GM19193 (cell line): ENCODE results near the gene KAT7.

Experiments used
- POLR2A ChIP-seq: IDR thresholded peaks from 4 replicates; pipeline ENCODE4 v1.6.1; 2011; ENCODE audit not compliant: insufficient read depth, insufficient read length; ENCODE audit errors: extremely low read depth

The KAT7 gene

GRCh38 chr17:49756323-49757150 is 31.9 kb upstream of the KAT7 start:
- no peak for TF ChIP-seq POLR2A

- TF ChIP-seq POLR2A, result no peak
Observed at GRCh38 chr17:49757151-49757777, 31.2 kb upstream of the KAT7 start.

- TF ChIP-seq POLR2A, result no peak
Observed at GRCh38 chr17:49759203-49759602, 29.3 kb upstream of the KAT7 start.

GRCh38 chr17:49760296-49760695 is 28.2 kb upstream of the KAT7 start:
- no peak for TF ChIP-seq POLR2A

- TF ChIP-seq POLR2A, result no peak
Observed at GRCh38 chr17:49760932-49761558, 27.4 kb upstream of the KAT7 start.

- no peak for TF ChIP-seq POLR2A
Observed at GRCh38 chr17:49762151-49762941, 26.1 kb upstream of the KAT7 start.

GRCh38 chr17:49763735-49764558 is 24.5 kb upstream of the KAT7 start, which contains the start of gene FAM117A:
Gene FAM117A, minus strand, starts transcription at chr17:49764131. Its CDS starts 44 bp downstream, at chr17:49764087.
- TF ChIP-seq POLR2A, result peak; percentile 97

GRCh38 chr17:49764559-49765180 is 23.8 kb upstream of the KAT7 start:
- TF ChIP-seq POLR2A, result no peak

GRCh38 chr17:49766918-49767530 is 21.5 kb upstream of the KAT7 start:
- TF ChIP-seq POLR2A, result no peak

- TF ChIP-seq POLR2A, result no peak
Observed at GRCh38 chr17:49775546-49776260, 12.8 kb upstream of the KAT7 start.

GRCh38 chr17:49776551-49777300 is 11.8 kb upstream of the KAT7 start:
- TF ChIP-seq POLR2A, result no peak

- no peak for TF ChIP-seq POLR2A
Observed at GRCh38 chr17:49777563-49777962, 10.9 kb upstream of the KAT7 start.
